Epithelial cell of esophagus (primary cell): ENCODE results near the gene ABCF2.

Experiments used
- DNase-seq: peaks from one replicate; pipeline ENCODE4 v3.0.0; 2010; ENCODE audit warnings: low read depth
- H3K4me3 ChIP-seq: 2 replicates; pipeline ENCODE4 v1.5.1; 2011; ENCODE audit warnings: mild to moderate bottlenecking, low read length, control low read depth
- TF ChIP-seq, protein P1 (sequence below): IDR thresholded peaks from 2 replicates; pipeline ENCODE4 v1.5.1; 2011; ENCODE audit warnings: low read depth, mild to moderate bottlenecking, low read length, control low read depth, inconsistent platforms; ENCODE audit not compliant: insufficient read depth; ENCODE audit errors: missing control alignments

The ABCF2 gene

GRCh38 chr7:151252561-151252835, 25.5 kb upstream of the ABCF2 start:
- DNase-seq = no peak
- TF ChIP-seq, protein P1, sequence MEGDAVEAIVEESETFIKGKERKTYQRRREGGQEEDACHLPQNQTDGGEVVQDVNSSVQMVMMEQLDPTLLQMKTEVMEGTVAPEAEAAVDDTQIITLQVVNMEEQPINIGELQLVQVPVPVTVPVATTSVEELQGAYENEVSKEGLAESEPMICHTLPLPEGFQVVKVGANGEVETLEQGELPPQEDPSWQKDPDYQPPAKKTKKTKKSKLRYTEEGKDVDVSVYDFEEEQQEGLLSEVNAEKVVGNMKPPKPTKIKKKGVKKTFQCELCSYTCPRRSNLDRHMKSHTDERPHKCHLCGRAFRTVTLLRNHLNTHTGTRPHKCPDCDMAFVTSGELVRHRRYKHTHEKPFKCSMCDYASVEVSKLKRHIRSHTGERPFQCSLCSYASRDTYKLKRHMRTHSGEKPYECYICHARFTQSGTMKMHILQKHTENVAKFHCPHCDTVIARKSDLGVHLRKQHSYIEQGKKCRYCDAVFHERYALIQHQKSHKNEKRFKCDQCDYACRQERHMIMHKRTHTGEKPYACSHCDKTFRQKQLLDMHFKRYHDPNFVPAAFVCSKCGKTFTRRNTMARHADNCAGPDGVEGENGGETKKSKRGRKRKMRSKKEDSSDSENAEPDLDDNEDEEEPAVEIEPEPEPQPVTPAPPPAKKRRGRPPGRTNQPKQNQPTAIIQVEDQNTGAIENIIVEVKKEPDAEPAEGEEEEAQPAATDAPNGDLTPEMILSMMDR = no peak
- peak overlapping the region; percentile 53 for H3K4me3 ChIP-seq

DNA sequence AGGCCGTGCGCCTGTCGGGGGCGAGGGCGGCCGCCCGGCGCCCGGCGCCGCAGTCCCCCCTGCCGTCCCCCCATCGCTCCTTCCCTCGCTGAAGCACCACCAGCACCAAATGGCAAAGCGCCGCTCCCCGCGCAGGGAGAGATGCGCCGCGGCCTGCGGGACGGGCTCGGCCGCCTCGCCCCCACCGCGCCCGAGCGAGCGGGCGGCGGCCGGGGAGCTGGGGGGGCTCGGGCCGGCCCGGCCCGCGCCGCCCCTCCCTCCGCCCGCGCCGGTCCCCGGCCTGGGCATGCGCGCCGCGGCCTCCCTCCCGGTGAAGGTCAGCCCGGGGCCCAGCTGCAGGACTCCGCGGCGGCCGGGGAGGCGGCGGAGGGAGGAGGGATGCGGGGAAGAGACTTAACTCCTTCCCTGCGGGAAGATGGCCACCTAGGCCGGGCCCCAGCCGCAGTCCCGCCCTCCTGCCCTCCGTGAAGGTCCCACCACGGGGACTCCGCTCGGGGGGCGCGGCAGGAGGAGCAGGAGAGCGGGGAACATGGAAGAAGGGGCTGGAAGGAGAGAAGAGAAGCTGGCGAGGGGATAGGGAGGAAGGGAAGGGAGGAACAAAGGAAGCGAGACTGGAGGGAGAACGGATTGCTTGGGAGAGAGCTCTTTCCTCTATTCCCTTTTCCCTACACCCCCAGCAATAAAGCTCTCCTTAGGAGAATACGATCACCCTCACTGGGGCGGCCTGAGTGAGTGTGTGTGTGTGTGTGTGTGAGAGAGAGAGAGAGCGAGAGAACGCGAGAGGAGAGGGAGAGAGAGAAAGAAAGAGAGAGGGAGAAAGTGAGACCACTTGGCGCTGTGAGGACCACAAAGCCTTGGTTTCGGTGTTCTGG, 24.9 kb upstream of the ABCF2 start:
- peak overlapping the region; percentile 53 for H3K4me3 ChIP-seq

DNA sequence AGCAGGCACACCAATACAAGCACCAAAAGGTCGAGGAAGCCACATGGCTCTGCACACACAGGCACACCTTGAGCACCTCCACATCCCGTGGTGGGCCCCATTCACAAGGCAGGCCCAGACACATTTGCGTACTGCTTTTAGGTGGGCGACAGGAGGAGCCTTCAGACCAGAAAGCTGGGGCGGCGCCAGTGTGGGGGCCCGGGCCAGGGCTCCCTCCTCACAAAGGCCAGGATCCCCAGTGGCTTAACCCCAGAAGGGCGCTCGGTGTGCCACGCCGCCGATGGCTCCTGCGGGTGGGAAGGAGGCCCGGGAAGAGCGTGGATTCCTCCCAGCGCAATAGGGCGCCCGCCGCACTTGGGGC, 24.3 kb upstream of the ABCF2 start:
- TF ChIP-seq, protein P1 = no peak
- DNase-seq = no peak
- peak overlapping the region; percentile 7 for H3K4me3 ChIP-seq

More for the DNA sequence above, 24.9 kb upstream of the ABCF2 start:
- TF ChIP-seq, protein P1 = no peak
- DNase-seq = peak; percentile 62

DNA sequence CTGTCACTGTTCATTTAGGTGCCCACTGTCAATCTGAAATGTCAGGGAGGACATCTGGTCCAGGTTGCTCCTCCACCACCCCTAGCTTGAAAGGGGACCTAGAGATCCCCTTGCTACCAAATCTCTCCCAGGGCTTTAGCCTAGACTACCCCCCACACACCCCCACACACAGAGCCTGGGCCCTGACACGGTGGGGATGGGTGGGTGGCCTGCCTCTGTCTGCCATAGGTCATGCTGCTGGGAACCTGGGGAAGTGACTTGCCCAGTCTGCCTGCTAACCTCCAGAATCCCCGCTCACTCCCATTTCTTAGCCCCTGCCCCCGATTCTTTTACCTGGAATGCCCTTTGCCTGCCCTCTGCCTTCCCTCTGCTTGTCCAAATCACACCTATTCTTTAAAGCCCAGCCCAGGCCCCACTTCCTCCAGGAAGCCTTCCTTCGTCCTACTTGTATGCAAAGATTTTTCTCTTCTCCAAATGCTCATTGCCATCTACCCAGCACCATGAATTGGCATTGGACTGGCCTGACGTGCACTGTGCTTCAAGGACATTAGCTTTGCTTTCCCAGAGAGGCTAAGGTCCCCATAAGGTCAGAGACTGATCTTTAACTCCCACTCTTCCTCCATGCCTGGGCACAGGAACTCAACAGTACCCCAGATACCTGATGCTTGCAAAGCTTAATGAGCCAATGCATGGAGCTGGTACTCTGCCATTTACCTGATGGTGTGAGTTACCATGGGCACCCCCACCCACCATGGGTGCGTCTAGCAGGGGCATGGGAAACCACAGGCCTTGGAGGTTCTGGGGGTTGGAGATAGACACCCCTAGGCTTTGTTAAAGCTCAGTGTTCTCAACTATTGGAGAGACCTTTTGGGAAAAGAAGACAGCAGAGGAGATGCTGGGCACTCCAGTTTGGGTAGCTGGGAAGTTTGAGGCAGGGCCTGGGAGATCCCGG, 23.5 kb upstream of the ABCF2 start:
- TF ChIP-seq, protein P1 = no peak
- H3K4me3 ChIP-seq = no peak overlapping the region
- no peak for DNase-seq

GRCh38 chr7:151249732-151250072, 22.7 kb upstream of the ABCF2 start:
- peak; percentile 43 for DNase-seq
- TF ChIP-seq, protein P1 = no peak
- H3K4me3 ChIP-seq = no peak overlapping the region

DNA sequence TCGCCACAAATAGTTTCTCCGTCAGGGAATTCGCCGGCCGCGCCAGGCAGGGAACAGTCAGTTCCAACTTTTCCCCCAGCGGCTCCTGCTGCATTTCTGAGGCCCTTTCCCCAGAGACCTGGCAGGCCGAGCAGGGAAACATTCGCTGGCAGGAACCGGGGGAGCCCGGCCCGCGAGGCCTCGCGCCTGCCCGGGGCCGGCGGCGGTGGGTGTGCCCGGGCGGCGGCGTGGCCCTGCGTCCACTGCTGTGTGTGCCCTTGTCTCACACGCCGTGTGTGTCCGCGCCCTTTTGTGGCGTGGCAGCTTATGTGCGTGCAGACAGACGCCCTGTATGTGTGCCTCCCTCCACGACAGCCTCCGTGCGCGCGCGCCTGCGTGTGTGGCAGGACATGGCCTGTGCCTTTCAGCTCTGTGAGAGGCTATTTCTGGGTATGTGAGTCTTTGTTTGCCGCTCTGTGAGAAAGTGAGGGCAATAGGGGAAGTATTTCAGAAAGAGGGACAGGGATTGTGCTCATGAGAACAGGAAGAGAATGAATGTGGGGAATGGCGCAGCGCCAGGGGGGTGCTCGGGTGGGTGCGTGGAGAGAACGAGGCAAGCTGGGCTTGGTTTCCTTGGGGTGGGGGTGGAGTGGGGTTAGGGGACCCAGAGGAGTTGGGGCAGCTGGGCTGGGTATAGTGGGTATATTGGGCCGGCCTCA, 22.2 kb upstream of the ABCF2 start:
- H3K4me3 ChIP-seq = peak overlapping the region; percentile 21
- TF ChIP-seq, protein P1 = no peak
- DNase-seq = peak; percentile 42
